ENCODE results near the gene NKAPD1. TPM values are rescaled to one million over a fixed set of nuclear protein-coding genes. Genes with fewer than 3 reads are reported as not detected.

Gene NKAPD1
- total and polyA plus RNA-seq, 2 of the 13 experiments (the other 11 are each of a cell fraction or from before 2014, with no cell fraction given), result 11.2 to 22.5 TPM

DNA sequence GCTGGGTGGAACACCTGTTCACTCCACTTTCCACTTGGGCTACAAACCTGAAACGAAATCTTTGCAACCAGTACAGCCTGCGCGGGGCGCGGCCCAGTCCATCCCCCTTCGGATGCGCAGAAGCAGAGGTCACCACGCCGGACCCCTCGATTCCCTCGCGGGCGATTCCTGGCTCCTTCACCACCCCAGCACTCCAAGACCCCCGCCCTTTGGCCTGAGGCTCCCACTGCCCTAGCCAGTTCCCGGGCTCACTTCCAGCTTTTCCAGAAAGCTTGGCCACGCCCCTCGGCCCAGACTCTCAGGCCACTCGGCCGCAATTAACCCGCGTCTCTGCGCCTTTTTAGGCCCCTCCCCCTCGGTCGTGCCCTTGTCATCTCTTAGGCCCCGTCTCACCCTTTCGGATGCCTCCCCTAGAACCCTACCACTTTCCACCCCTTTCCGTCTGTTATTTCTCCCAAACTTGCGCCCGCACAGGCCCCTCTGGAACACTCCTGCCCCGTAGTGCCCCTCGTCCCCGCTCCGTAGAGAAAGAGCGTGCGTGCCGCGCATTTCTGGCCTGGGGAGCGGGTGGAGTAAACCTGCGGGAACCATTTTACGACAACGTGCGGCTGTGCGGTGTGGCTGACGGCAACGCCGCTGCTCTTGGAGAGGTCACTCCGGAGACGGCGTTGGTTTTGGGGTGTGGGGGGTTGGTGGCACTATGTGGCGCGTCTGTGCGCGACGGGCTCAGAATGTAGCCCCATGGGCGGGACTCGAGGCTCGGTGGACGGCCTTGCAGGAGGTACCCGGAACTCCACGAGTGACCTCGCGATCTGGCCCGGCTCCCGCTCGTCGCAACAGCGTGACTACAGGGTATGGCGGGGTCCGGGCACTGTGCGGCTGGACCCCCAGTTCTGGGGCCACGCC lies 49.1 kb upstream of the NKAPD1 start, which contains the start of gene DLAT (continued):
- TF ChIP-seq, protein P1, sequence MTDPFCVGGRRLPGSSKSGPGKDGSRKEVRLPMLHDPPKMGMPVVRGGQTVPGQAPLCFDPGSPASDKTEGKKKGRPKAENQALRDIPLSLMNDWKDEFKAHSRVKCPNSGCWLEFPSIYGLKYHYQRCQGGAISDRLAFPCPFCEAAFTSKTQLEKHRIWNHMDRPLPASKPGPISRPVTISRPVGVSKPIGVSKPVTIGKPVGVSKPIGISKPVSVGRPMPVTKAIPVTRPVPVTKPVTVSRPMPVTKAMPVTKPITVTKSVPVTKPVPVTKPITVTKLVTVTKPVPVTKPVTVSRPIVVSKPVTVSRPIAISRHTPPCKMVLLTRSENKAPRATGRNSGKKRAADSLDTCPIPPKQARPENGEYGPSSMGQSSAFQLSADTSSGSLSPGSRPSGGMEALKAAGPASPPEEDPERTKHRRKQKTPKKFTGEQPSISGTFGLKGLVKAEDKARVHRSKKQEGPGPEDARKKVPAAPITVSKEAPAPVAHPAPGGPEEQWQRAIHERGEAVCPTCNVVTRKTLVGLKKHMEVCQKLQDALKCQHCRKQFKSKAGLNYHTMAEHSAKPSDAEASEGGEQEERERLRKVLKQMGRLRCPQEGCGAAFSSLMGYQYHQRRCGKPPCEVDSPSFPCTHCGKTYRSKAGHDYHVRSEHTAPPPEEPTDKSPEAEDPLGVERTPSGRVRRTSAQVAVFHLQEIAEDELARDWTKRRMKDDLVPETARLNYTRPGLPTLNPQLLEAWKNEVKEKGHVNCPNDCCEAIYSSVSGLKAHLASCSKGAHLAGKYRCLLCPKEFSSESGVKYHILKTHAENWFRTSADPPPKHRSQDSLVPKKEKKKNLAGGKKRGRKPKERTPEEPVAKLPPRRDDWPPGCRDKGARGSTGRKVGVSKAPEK (CRISPR knock-in tag; IDR thresholded peaks at IDR 0.05; ENCODE audit: borderline replicate concordance), result peak; percentile 45; the same call in 1 of the 2 replicates
- TF ChIP-seq RELA (CRISPR knock-in tag; IDR thresholded peaks at IDR 0.05) (no peak), ZNF484 (CRISPR knock-in tag; IDR thresholded peaks at IDR 0.05; ENCODE audit: borderline replicate concordance, low read depth) (0 out of 2 replicates have a peak, but pooled peaks have one; percentile 46), U2AF2 (IDR thresholded peaks at IDR 0.05; ENCODE audit: low read depth, low read length) (no peak), NFYC (CRISPR knock-in tag; IDR thresholded peaks at IDR 0.05) (peak; percentile 38; the same call in 1 of the 2 replicates), CBX1 (IDR thresholded peaks at IDR 0.05; ENCODE audit: low read depth) (peak; percentile 16), PPARG (CRISPR knock-in tag; conservative IDR thresholded peaks at IDR 0.05) (no peak), NONO (IDR thresholded peaks at IDR 0.05) (no peak), NONO (CRISPR knock-in tag; conservative IDR thresholded peaks at IDR 0.05) (peak; percentile 93), ZMYM4 (CRISPR knock-in tag; IDR thresholded peaks at IDR 0.05) (peak; percentile 85), ZBTB8A (CRISPR knock-in tag; IDR thresholded peaks at IDR 0.05; ENCODE audit: borderline replicate concordance, low read depth) (peak; percentile 29; the same call in 1 of the 2 replicates), ZNF564 (CRISPR knock-in tag; IDR thresholded peaks at IDR 0.05) (0 out of 2 replicates have a peak, but pooled peaks have one; percentile 40), ZNF326 (CRISPR knock-in tag; IDR thresholded peaks at IDR 0.05; ENCODE audit: borderline replicate concordance) (no peak), NR2F1 (CRISPR knock-in tag; IDR thresholded peaks at IDR 0.05) (peak in 1 of 2 experiments; percentile 10; a peak in 1 of 4 replicates), ZNF138 (CRISPR knock-in tag; IDR thresholded peaks at IDR 0.05; ENCODE audit: low read depth) (no peak), MIER2 (CRISPR knock-in tag; IDR thresholded peaks at IDR 0.05) (no peak), BRD4 (CRISPR knock-in tag; IDR thresholded peaks at IDR 0.05) (peak; percentile 87), ZNF720 (CRISPR knock-in tag; IDR thresholded peaks at IDR 0.05) (no peak), TGIF2 (CRISPR knock-in tag; IDR thresholded peaks at IDR 0.05) (peak; percentile 79; the same call in 1 of the 2 replicates), ZNF703 (CRISPR knock-in tag; IDR thresholded peaks at IDR 0.05; ENCODE audit: borderline replicate concordance) (peak; percentile 45; the same call in 1 of the 2 replicates), RAD21 (CRISPR knock-in tag; IDR thresholded peaks at IDR 0.05) (no peak; the same call in 1 of the 2 replicates)
- TF ChIP-seq, protein P2, sequence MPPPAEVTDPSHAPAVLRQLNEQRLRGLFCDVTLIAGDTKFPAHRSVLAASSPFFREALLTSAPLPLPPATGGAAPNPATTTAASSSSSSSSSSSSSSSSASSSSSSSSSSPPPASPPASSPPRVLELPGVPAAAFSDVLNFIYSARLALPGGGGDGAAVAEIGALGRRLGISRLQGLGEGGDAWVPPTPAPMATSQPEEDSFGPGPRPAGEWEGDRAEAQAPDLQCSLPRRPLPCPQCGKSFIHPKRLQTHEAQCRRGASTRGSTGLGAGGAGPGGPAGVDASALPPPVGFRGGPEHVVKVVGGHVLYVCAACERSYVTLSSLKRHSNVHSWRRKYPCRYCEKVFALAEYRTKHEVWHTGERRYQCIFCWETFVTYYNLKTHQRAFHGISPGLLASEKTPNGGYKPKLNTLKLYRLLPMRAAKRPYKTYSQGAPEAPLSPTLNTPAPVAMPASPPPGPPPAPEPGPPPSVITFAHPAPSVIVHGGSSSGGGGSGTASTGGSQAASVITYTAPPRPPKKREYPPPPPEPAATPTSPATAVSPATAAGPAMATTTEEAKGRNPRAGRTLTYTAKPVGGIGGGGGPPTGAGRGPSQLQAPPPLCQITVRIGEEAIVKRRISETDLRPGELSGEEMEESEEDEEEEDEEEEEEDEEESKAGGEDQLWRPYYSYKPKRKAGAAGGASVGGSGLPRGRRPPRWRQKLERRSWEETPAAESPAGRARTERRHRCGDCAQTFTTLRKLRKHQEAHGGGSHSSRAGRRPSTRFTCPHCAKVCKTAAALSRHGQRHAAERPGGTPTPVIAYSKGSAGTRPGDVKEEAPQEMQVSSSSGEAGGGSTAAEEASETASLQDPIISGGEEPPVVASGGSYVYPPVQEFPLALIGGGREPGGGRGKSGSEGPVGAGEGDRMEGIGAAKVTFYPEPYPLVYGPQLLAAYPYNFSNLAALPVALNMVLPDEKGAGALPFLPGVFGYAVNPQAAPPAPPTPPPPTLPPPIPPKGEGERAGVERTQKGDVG (CRISPR knock-in tag; IDR thresholded peaks at IDR 0.05; ENCODE audit: borderline replicate concordance), result no peak; the same call in 1 of the 2 replicates
- TF ChIP-seq, protein P3, sequence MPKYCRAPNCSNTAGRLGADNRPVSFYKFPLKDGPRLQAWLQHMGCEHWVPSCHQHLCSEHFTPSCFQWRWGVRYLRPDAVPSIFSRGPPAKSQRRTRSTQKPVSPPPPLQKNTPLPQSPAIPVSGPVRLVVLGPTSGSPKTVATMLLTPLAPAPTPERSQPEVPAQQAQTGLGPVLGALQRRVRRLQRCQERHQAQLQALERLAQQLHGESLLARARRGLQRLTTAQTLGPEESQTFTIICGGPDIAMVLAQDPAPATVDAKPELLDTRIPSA (CRISPR knock-in tag; IDR thresholded peaks at IDR 0.05; ENCODE audit: borderline replicate concordance), result peak; percentile 89; the same call in 1 of the 2 replicates
